ENCODE data around the gene OR51V1. TPM values are rescaled to one million over a fixed set of nuclear protein-coding genes. Genes with fewer than 3 reads are reported as not detected.
A peak's percentile ranks its signal among the peaks of the same experiment; 100 is the strongest.

Gene OR51V1
- total RNA-seq, 4 donors from 2014 or later: not detected

GRCh38 chr11:5224538-5225479 lies 24.3 kb upstream of the OR51V1 start:
- Histone ChIP-seq H3K4me1 (no peaks in the 10 kb centered on the region), H3K27me3 (no peaks in the 10 kb centered on the region), H3K9me3 (no peaks in the 10 kb centered on the region), H3K27ac (no peak overlapping the region), H3K36me3 (no peaks in the 10 kb centered on the region), H3K4me3 (no peak overlapping the region)
- TF ChIP-seq, protein P1, sequence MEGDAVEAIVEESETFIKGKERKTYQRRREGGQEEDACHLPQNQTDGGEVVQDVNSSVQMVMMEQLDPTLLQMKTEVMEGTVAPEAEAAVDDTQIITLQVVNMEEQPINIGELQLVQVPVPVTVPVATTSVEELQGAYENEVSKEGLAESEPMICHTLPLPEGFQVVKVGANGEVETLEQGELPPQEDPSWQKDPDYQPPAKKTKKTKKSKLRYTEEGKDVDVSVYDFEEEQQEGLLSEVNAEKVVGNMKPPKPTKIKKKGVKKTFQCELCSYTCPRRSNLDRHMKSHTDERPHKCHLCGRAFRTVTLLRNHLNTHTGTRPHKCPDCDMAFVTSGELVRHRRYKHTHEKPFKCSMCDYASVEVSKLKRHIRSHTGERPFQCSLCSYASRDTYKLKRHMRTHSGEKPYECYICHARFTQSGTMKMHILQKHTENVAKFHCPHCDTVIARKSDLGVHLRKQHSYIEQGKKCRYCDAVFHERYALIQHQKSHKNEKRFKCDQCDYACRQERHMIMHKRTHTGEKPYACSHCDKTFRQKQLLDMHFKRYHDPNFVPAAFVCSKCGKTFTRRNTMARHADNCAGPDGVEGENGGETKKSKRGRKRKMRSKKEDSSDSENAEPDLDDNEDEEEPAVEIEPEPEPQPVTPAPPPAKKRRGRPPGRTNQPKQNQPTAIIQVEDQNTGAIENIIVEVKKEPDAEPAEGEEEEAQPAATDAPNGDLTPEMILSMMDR (IDR thresholded peaks at IDR 0.05): no peak
- TF ChIP-seq POLR2A (IDR thresholded peaks at IDR 0.05): no peak
- no peak for TF ChIP-seq EP300 (IDR thresholded peaks at IDR 0.05)
- DNase-seq (ENCODE audit: low spot score in 2 of 2): no peak
- WGBS, 2 donors: 73 to 85% methylated on average over 6 of the region's 6 CpGs

GRCh38 chr11:5223686-5224085 lies 23.2 kb upstream of the OR51V1 start:
- Histone ChIP-seq H3K27ac (no peak overlapping the region), H3K36me3 (no peaks in the 10 kb centered on the region), H3K9me3 (no peaks in the 10 kb centered on the region), H3K4me1 (no peaks in the 10 kb centered on the region), H3K4me3 (no peak overlapping the region), H3K27me3 (no peaks in the 10 kb centered on the region)
- no peak for DNase-seq (ENCODE audit: low spot score in 2 of 2)
- 57 to 63% methylated on average over 1 of the region's 1 CpG for WGBS, 2 donors
- TF ChIP-seq EP300 (IDR thresholded peaks at IDR 0.05) (no peak), POLR2A (IDR thresholded peaks at IDR 0.05) (no peak)
- TF ChIP-seq, protein P1 (IDR thresholded peaks at IDR 0.05): no peak

DNA sequence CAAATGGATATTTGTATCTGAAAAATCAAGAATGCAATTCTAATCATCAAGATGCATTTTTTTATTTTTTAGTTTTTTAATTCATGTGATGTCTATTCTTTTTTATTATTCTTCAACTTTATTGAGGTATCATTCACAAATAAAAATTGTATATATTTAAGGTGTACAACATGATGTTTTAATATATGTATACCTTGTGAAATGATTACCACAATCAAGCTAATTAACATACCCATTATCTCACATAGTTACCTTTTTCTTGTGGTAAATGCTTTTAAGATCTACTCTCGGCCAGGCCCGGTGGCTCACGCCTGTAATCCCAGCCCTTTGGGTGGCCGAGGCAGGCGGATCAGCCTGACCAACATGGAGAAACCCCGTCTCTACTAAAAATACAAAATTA lies 22.7 kb upstream of the OR51V1 start:
- no peak for DNase-seq (ENCODE audit: low spot score in 2 of 2)
- Histone ChIP-seq H3K9me3 (no peaks in the 10 kb centered on the region), H3K4me1 (no peaks in the 10 kb centered on the region), H3K4me3 (no peak overlapping the region), H3K36me3 (no peaks in the 10 kb centered on the region), H3K27me3 (no peaks in the 10 kb centered on the region), H3K27ac (no peak overlapping the region)
- no peak for TF ChIP-seq POLR2A (IDR thresholded peaks at IDR 0.05)
- TF ChIP-seq EP300 (IDR thresholded peaks at IDR 0.05): no peak
- TF ChIP-seq, protein P1 (IDR thresholded peaks at IDR 0.05): no peak
- WGBS, 2 donors: 84 to 89% methylated on average over 6 of the region's 6 CpGs

GRCh38 chr11:5210376-5210885 lies 9.9 kb upstream of the OR51V1 start:
- H3K27me3 ChIP-seq: no peaks in the 10 kb centered on the region
- no peaks in the 10 kb centered on the region for H3K9me3 ChIP-seq
- DNase-seq (ENCODE audit: low spot score in 2 of 2): no peak
- no peak overlapping the region for H3K4me3 ChIP-seq
- WGBS, 2 donors: 66 to 69% methylated on average over 7 of the region's 7 CpGs
- H3K36me3 ChIP-seq: no peaks in the 10 kb centered on the region
- TF ChIP-seq, protein P1 (IDR thresholded peaks at IDR 0.05): no peak
- TF ChIP-seq POLR2A (IDR thresholded peaks at IDR 0.05) (no peak), EP300 (IDR thresholded peaks at IDR 0.05) (no peak)
- no peak overlapping the region for H3K27ac ChIP-seq
- no peaks in the 10 kb centered on the region for H3K4me1 ChIP-seq

- Histone ChIP-seq H3K36me3 (no peaks in the 10 kb centered on the region), H3K4me1 (no peaks in the 10 kb centered on the region), H3K4me3 (no peak overlapping the region), H3K9me3 (no peaks in the 10 kb centered on the region), H3K27me3 (no peaks in the 10 kb centered on the region), H3K27ac (no peak overlapping the region)
- no peak for DNase-seq (ENCODE audit: low spot score in 2 of 2)
- 31 to 32% methylated on average over 1 of the region's 1 CpG for WGBS, 2 donors
- no peak for TF ChIP-seq EP300 (IDR thresholded peaks at IDR 0.05)
- TF ChIP-seq, protein P1 (IDR thresholded peaks at IDR 0.05): peak in 4 of 5 experiments; percentile 6 to 21 (median 16)
Observed at GRCh38 chr11:5204787-5205186, 4.3 kb upstream of the OR51V1 start.
